ENCODE data around the gene BRINP2.

The BRINP2 gene

DNA sequence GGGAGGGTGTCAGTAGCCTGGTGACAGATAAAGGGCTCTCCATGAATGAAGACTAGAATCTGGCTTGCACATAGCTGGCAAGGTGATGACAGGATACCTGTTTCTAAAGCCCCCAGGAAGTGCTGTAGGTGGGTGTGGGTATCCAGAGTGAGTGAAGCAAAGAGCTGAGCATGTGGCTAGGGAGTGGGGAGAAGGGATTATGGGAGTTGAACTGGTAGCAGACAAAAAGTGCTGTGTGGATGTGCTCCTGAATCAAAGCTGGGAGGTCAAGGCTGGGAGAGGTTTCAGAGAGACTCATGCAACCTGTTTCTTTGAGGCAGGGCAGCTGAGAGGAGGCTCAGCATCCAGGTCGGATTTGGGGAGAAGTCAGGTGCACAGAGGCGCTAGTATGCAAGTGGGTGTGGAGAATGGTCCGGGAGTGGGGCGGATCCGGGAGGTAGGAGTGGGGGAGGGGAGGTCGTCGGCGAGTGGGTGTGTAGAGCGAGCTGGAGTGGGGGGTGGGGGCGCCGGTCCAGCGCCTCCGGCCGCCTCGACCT lies 6.8 kb upstream of the BRINP2 start:
- TF ChIP-seq, protein P1, sequence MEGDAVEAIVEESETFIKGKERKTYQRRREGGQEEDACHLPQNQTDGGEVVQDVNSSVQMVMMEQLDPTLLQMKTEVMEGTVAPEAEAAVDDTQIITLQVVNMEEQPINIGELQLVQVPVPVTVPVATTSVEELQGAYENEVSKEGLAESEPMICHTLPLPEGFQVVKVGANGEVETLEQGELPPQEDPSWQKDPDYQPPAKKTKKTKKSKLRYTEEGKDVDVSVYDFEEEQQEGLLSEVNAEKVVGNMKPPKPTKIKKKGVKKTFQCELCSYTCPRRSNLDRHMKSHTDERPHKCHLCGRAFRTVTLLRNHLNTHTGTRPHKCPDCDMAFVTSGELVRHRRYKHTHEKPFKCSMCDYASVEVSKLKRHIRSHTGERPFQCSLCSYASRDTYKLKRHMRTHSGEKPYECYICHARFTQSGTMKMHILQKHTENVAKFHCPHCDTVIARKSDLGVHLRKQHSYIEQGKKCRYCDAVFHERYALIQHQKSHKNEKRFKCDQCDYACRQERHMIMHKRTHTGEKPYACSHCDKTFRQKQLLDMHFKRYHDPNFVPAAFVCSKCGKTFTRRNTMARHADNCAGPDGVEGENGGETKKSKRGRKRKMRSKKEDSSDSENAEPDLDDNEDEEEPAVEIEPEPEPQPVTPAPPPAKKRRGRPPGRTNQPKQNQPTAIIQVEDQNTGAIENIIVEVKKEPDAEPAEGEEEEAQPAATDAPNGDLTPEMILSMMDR (IDR thresholded peaks at IDR 0.05; ENCODE audit: borderline replicate concordance, control extremely low read depth, extremely low read depth, insufficient read depth, missing control alignments) = no peak
- in situ Hi-C loops (cut with MboI; ENCODE audit: low sequenced_read_pairs, unreplicated experiment) = no loop called here
- no peak for DNase-seq (ENCODE audit: low spot score)

DNA sequence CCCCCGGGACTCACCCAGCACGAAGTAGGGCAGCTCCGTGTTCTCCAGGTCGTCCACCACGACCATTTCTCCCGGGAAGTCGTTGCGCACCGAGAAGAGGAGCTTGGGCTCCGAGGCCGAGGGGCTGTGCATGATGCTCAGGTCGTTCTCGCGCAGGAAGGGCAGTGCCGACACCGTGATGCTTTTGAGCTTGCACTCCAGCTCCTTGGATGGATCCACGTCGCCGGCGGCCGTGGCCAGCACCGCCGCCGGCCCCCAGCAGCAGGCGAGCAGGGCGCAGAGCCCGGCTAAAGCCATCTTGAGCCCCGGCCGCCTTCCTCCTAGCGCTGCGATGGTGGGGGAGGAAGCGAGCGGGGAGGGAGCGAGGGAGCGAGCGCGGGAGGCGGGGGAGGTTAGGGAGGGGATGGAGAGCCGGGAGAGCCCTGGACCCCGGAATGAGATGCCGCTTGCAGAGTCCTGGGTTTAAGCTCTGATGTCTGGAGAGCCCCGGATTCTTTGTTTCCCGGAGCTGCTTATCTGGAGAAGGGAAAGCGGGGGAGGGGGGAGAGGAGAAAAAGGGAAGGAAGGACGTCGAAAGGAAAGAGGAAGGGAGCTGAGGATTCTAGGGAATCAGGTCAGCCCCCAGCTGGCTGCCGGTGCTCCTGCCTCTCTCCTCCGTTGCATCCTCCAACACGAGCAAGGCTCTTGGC lies 6.2 kb upstream of the BRINP2 start, which contains the start of gene ASTN1:
TSS of gene ASTN1 (minus strand) at position 333 of the 689 bp plus-strand sequence. CDS start at position 297, 36 bp downstream.
- TF ChIP-seq, protein P1 (IDR thresholded peaks at IDR 0.05; ENCODE audit: borderline replicate concordance, control extremely low read depth, extremely low read depth, insufficient read depth, missing control alignments) = no peak
- DNase-seq (ENCODE audit: low spot score) = no peak
- in situ Hi-C loops (cut with MboI; ENCODE audit: low sequenced_read_pairs, unreplicated experiment) = no loop called here

DNA sequence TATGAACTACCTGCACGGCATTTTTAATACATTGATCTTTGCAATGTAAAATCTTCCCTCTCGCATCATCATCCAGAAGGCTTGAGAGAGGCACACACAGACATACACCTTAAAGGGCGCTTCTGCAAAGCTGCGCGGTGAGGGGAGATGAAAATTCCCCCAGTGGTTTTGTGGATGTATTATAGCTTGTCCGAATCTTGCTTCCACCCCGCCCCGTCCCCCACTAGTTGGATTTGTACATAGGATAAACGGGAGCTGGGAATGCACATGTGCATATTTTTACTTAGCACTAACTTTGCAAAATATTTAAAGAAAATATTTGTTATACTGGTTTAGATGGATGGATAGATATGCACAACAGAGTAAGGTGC lies 5.7 kb upstream of the BRINP2 start:
- in situ Hi-C loops (cut with MboI; ENCODE audit: low sequenced_read_pairs, unreplicated experiment) = no loop called here
- DNase-seq (ENCODE audit: low spot score) = no peak
- TF ChIP-seq, protein P1 (IDR thresholded peaks at IDR 0.05; ENCODE audit: borderline replicate concordance, control extremely low read depth, extremely low read depth, insufficient read depth, missing control alignments) = no peak

DNA sequence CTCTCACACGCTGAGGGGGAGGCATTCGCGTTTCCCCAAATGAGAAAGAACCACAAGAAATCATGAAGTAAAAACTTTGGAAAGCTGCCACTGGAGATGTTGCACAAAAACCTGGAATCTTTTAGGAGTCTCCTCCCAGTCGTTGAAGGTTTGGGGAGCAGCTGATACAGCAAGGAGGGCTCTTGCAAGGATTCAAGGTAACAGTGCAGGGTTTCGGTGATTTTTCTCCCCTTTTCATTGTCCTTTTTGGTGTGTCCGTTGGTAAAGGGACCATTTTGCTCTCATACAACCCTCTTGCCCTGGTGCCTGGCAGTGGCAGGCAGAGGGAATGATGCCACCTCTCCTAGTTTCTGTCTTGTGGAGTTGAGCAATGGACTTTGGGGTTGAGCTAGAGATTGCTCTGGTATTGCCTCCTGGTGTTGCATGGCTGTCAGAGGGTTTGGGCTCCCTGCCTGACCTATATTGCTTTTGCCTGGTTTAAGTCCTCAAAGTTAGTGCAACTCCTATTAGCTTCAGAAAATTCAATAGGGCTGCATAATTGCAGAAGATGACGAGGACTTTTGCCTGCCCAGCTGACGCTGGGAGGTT lies 872 bp downstream of the BRINP2 start:
- DNase-seq (ENCODE audit: low spot score) = no peak
- in situ Hi-C loops (cut with MboI; ENCODE audit: low sequenced_read_pairs, unreplicated experiment) = no loop called here
- TF ChIP-seq, protein P1 (IDR thresholded peaks at IDR 0.05; ENCODE audit: borderline replicate concordance, control extremely low read depth, extremely low read depth, insufficient read depth, missing control alignments) = no peak

DNA sequence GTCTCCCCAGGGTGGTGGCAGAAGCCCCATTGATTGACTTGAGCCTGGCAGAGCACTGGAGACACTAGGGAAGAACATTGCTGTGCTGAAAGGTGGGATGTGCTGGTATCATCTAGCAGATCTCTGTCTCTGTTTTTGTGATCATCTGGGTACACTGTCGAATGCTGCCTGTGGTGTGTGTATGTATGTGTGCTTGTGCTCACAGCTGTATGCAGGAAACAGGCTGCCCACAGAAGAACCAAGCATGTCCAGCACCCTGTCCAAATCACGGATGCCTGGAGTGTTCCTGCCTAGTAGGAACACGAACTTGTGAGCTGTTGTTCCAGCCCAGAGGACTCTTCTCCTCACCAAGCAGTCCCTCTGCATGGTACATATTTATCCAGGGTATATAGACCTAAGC lies 1.5 kb downstream of the BRINP2 start:
- in situ Hi-C loops (cut with MboI; ENCODE audit: low sequenced_read_pairs, unreplicated experiment) = no loop called here
- no peak for DNase-seq (ENCODE audit: low spot score)
- TF ChIP-seq, protein P1 (IDR thresholded peaks at IDR 0.05; ENCODE audit: borderline replicate concordance, control extremely low read depth, extremely low read depth, insufficient read depth, missing control alignments) = no peak

DNA sequence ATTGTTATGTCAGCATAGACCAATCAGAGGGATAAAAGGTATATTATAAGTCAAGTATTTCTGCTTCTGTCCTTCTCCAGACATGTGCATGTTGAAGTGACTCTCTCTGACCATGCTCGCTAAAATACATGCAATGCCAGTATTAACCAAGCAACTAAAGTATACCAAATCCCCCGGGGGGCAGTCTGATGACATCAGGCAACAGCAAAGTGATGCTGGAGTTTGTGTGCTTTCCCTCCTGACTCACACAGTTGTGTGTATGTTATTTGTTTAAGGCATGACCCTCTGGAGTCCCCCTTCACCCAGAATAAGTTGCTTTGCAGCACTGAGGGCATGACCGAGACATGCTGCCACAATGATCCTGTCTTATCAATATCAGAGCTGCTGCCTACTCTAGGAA lies 2.1 kb downstream of the BRINP2 start:
- DNase-seq (ENCODE audit: low spot score) = no peak
- TF ChIP-seq, protein P1 (IDR thresholded peaks at IDR 0.05; ENCODE audit: borderline replicate concordance, control extremely low read depth, extremely low read depth, insufficient read depth, missing control alignments) = no peak
- in situ Hi-C loops (cut with MboI; ENCODE audit: low sequenced_read_pairs, unreplicated experiment) = no loop called here

Measured in GM13976 (cell line).